ENCODE data around the gene ZBTB46. TPM values are rescaled to one million over a fixed set of nuclear protein-coding genes. Genes with fewer than 3 reads are reported as not detected.

ZBTB46 gene
- total RNA-seq, 1 experiment from 2014 or later = 3.6 TPM

GRCh38 chr20:63843222-63843621 lies 12.2 kb upstream of the ZBTB46 start:
- Histone ChIP-seq H3F3A (ENCODE audit: insufficient read depth, low read depth) (peaks cover 11% of the 10 kb centered on the region; the same call in 1 of the 2 replicates), H3K9me2 (ENCODE audit: insufficient read depth) (no peaks in the 10 kb centered on the region), H3K4me1 (replicated peaks; ENCODE audit: insufficient read depth) (peaks cover 23% of the 10 kb centered on the region), H3K79me2 (ENCODE audit: low read depth) (no peaks in the 10 kb centered on the region), H3K27me3 (ENCODE audit: insufficient read depth, low read depth) (peaks cover 5% of the 10 kb centered on the region; the same call in 1 of the 2 replicates), H2AFZ (no peak overlapping the region), H3K36me3 (ENCODE audit: low read depth) (no peaks in the 10 kb centered on the region), H3K4me3 (no peak overlapping the region), H4K20me1 (ENCODE audit: insufficient read depth) (0 out of 2 replicates have a peak, but pooled peaks cover 3% of the 10 kb centered on the region), H3K27ac (no peak overlapping the region), H3K9me3 (ENCODE audit: insufficient read depth, low read depth) (no peaks in the 10 kb centered on the region), H3K4me2 (no peak overlapping the region)
- intact Hi-C loops (cut with micrococcal nuclease; ENCODE audit: unreplicated experiment) = no loop called here
- DNase-seq = no peak
- ChIA-PET POLR2A (ENCODE audit: unreplicated experiment) (no interaction called here), CTCF (no interaction called here)
- BruUV-seq (replicated peaks) = no TSS peak
- TF ChIP-seq EZH2 (IDR thresholded peaks at IDR 0.05; ENCODE audit: low read depth) (no peak), CTCF (conservative IDR thresholded peaks at IDR 0.05) (no peak)

GRCh38 chr20:63842258-63842657 lies 11.2 kb upstream of the ZBTB46 start:
- TF ChIP-seq EZH2 (IDR thresholded peaks at IDR 0.05; ENCODE audit: low read depth) (no peak), CTCF (conservative IDR thresholded peaks at IDR 0.05) (no peak)
- Histone ChIP-seq H3K27me3 (ENCODE audit: insufficient read depth, low read depth) (peaks cover 5% of the 10 kb centered on the region; the same call in 1 of the 2 replicates), H3K4me3 (no peak overlapping the region), H3K79me2 (ENCODE audit: low read depth) (no peaks in the 10 kb centered on the region), H3K4me1 (replicated peaks; ENCODE audit: insufficient read depth) (peaks cover 14% of the 10 kb centered on the region), H3K9me2 (ENCODE audit: insufficient read depth) (no peaks in the 10 kb centered on the region), H3K4me2 (no peak overlapping the region), H2AFZ (no peak overlapping the region), H4K20me1 (ENCODE audit: insufficient read depth) (0 out of 2 replicates have a peak, but pooled peaks cover 3% of the 10 kb centered on the region), H3F3A (ENCODE audit: insufficient read depth, low read depth) (peaks cover 6% of the 10 kb centered on the region; the same call in 1 of the 2 replicates), H3K9me3 (ENCODE audit: insufficient read depth, low read depth) (no peaks in the 10 kb centered on the region), H3K36me3 (ENCODE audit: low read depth) (no peaks in the 10 kb centered on the region), H3K27ac (no peak overlapping the region)
- intact Hi-C loops (cut with micrococcal nuclease; ENCODE audit: unreplicated experiment) = no loop called here
- no peak for DNase-seq
- BruUV-seq (replicated peaks) = no TSS peak
- POLR2A ChIA-PET (ENCODE audit: unreplicated experiment) = no interaction called here
- CTCF ChIA-PET = no interaction called here

GRCh38 chr20:63840405-63840828 lies 9.4 kb upstream of the ZBTB46 start:
- Histone ChIP-seq H4K20me1 (ENCODE audit: insufficient read depth) (0 out of 2 replicates have a peak, but pooled peaks cover 3% of the 10 kb centered on the region), H3K4me1 (replicated peaks; ENCODE audit: insufficient read depth) (no peaks in the 10 kb centered on the region), H3K27me3 (ENCODE audit: insufficient read depth, low read depth) (peaks cover 5% of the 10 kb centered on the region; the same call in 1 of the 2 replicates), H3F3A (ENCODE audit: insufficient read depth, low read depth) (no peaks in the 10 kb centered on the region), H3K9me2 (ENCODE audit: insufficient read depth) (no peaks in the 10 kb centered on the region), H3K27ac (no peak overlapping the region), H3K79me2 (ENCODE audit: low read depth) (no peaks in the 10 kb centered on the region), H3K4me3 (no peak overlapping the region), H3K36me3 (ENCODE audit: low read depth) (no peaks in the 10 kb centered on the region), H3K9me3 (ENCODE audit: insufficient read depth, low read depth) (no peaks in the 10 kb centered on the region), H2AFZ (no peak overlapping the region), H3K4me2 (no peak overlapping the region)
- ChIA-PET POLR2A (ENCODE audit: unreplicated experiment) (no interaction called here), CTCF (no interaction called here)
- DNase-seq = no peak
- no peak for TF ChIP-seq CTCF (conservative IDR thresholded peaks at IDR 0.05)
- no peak for TF ChIP-seq EZH2 (IDR thresholded peaks at IDR 0.05; ENCODE audit: low read depth)
- BruUV-seq (replicated peaks) = no TSS peak
- intact Hi-C loops (cut with micrococcal nuclease; ENCODE audit: unreplicated experiment) = no loop called here
